ENCODE measurements around the gene HLA-DMA. TPM values are rescaled to one million over a fixed set of nuclear protein-coding genes. Genes with fewer than 3 reads are reported as not detected.

The HLA-DMA gene
- total and polyA plus RNA-seq, 2 of the 13 experiments (the other 11 are each of a cell fraction or from before 2014, with no cell fraction given), result 0.70 to 0.71 TPM

DNA sequence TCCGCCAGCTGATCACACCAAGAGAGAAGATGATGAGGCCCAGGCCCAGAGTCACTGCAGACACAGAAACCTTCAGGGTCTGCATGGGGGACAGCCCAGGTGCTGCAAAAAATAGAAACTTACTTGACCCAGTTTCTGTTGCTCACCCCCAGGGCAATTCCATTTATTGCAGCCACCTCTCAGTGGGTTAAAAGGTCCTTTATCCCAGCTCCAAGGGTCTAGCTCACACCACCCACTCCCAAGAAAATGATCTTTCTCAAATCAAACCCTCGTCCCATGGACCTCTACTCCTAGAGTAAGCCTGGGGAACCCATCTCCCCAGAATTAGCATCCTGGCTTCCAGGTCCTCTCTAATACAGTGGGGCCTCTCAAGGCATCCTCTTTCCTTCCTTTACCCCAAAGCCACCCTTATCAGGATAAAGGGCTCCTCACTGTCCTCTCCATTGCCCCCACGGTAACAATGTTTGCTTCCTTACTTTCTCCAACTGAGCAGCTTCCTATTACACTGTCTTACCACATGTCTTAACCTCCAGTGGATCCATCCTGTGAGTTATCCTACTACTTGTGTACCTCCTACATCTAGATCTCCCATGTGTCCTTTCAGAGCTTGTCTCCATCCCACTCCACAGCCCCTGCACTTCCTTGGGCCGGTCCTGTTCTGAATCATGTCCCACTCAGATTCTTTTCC lies 17.2 kb downstream of the HLA-DMA start:
- no TSS peak for BruUV-seq (replicated peaks)
- ATAC-seq (no peak), FAIRE-seq (no peak), DNase-seq (ENCODE audit: low spot score) (no peak)
- Histone ChIP-seq H3K27me3 (ENCODE audit: control insufficient read depth in 1 of 2, insufficient read depth in 2 of 2, low read length in 2 of 2) (peaks cover 2 to 34% of the 10 kb centered on the region in 2 experiments; a peak in 3 of 5 replicates), H3K79me2 (ENCODE audit: insufficient read depth, low read length) (no peaks in the 10 kb centered on the region), H2AFZ (ENCODE audit: low read length) (no peak overlapping the region), H3K9me3 (ENCODE audit: low read length) (no peaks in the 10 kb centered on the region), H3K9ac (ENCODE audit: insufficient read depth, low read depth, low read length) (no peak overlapping the region), H3K4me2 (ENCODE audit: low read depth, low read length) (no peak overlapping the region), H3K4me1 (ENCODE audit: insufficient read depth, low read length) (peaks cover 16% of the 10 kb centered on the region), H4K20me1 (ENCODE audit: insufficient read depth, low read length) (no peaks in the 10 kb centered on the region), H3K27ac (ENCODE audit: extremely low read length, insufficient read depth, low read length) (no peak overlapping the region), H3K4me3 (replicated peaks in 1 of 3; ENCODE audit: insufficient read depth in 1 of 3, low read depth in 2 of 3, low read length in 3 of 3) (no peak overlapping the region), H3K36me3 (replicated peaks in 1 of 2; ENCODE audit: control insufficient read depth in 1 of 2, insufficient read depth in 2 of 2, low read length in 2 of 2) (no peaks in the 10 kb centered on the region)
- in situ Hi-C loops (cut with HindIII; ENCODE audit: extremely low pct_ligation_motif_present, low pct_unique_long_range_greater_than_20kb) (loop anchor here (5.0 kb wide), 1 partner anchor 47 kb away; no protein-coding TSS in a partner anchor), intact Hi-C loops (cut with micrococcal nuclease; ENCODE audit: unreplicated experiment) (no loop called here)
- 13% methylated on average over 4 of the region's 4 CpGs for WGBS (ENCODE audit: low lambda C conversion rate)
- CTCF ChIA-PET (ENCODE audit: low intra/inter-chr PET ratio, low total read pairs), result interaction anchor here (6.2 kb wide), 1 partner anchor 48 kb away, joined by 103 read pairs; no protein-coding TSS in a partner anchor
- POLR2A ChIA-PET, result interaction anchor here (1.3 kb wide), 1 partner anchor 36 kb away, joined by 3 read pairs; no protein-coding TSS in a partner anchor
- TF ChIP-seq ZFP82 (CRISPR knock-in tag; IDR thresholded peaks at IDR 0.05; ENCODE audit: borderline replicate concordance) (no peak), ZNF235 (CRISPR knock-in tag; IDR thresholded peaks at IDR 0.05; ENCODE audit: borderline replicate concordance) (no peak), ZNF333 (CRISPR knock-in tag; IDR thresholded peaks at IDR 0.05; ENCODE audit: borderline replicate concordance) (no peak), THYN1 (CRISPR knock-in tag; IDR thresholded peaks at IDR 0.05; ENCODE audit: borderline replicate concordance, low read depth) (no peak), KDM5B (CRISPR knock-in tag; IDR thresholded peaks at IDR 0.05; ENCODE audit: borderline replicate concordance) (no peak), ZNF891 (CRISPR knock-in tag; IDR thresholded peaks at IDR 0.05) (no peak), CREB1 (IDR thresholded peaks at IDR 0.05) (no peak), CREB1 (CRISPR knock-in tag; IDR thresholded peaks at IDR 0.05) (no peak), ZNF234 (CRISPR knock-in tag; conservative IDR thresholded peaks at IDR 0.05) (no peak), RNF2 (conservative IDR thresholded peaks at IDR 0.05; ENCODE audit: low read depth) (no peak)
- TF ChIP-seq, protein P1, sequence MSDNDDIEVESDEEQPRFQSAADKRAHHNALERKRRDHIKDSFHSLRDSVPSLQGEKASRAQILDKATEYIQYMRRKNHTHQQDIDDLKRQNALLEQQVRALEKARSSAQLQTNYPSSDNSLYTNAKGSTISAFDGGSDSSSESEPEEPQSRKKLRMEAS (IDR thresholded peaks at IDR 0.05), result no peak
- TF ChIP-seq, protein P2, sequence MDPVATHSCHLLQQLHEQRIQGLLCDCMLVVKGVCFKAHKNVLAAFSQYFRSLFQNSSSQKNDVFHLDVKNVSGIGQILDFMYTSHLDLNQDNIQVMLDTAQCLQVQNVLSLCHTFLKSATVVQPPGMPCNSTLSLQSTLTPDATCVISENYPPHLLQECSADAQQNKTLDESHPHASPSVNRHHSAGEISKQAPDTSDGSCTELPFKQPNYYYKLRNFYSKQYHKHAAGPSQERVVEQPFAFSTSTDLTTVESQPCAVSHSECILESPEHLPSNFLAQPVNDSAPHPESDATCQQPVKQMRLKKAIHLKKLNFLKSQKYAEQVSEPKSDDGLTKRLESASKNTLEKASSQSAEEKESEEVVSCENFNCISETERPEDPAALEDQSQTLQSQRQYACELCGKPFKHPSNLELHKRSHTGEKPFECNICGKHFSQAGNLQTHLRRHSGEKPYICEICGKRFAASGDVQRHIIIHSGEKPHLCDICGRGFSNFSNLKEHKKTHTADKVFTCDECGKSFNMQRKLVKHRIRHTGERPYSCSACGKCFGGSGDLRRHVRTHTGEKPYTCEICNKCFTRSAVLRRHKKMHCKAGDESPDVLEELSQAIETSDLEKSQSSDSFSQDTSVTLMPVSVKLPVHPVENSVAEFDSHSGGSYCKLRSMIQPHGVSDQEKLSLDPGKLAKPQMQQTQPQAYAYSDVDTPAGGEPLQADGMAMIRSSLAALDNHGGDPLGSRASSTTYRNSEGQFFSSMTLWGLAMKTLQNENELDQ (CRISPR knock-in tag; IDR thresholded peaks at IDR 0.05; ENCODE audit: borderline replicate concordance), result no peak
- TF ChIP-seq, protein P3, sequence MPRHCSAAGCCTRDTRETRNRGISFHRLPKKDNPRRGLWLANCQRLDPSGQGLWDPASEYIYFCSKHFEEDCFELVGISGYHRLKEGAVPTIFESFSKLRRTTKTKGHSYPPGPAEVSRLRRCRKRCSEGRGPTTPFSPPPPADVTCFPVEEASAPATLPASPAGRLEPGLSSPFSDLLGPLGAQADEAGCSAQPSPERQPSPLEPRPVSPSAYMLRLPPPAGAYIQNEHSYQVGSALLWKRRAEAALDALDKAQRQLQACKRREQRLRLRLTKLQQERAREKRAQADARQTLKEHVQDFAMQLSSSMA (CRISPR knock-in tag; IDR thresholded peaks at IDR 0.05), result no peak
- TF ChIP-seq, protein P4, sequence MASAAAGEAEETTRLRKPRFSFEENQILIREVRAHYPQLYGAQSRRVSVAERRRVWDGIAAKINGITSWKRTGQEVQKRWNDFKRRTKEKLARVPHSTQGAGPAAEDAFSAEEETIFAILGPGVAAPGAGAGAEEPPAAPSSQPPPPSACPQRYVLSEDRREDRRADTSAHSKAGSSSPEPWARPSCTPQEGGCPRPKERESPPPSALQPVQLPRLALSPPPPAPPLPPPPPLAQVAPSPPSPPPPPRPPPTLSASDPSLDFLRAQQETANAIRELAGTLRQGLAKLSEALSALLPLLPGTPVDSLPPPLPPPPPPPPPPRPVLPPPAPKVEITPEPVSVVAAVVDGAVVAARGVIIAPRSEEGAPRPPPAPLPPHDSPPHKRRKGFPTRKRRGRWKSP (CRISPR knock-in tag; IDR thresholded peaks at IDR 0.05), result no peak
- TF ChIP-seq, protein P5, sequence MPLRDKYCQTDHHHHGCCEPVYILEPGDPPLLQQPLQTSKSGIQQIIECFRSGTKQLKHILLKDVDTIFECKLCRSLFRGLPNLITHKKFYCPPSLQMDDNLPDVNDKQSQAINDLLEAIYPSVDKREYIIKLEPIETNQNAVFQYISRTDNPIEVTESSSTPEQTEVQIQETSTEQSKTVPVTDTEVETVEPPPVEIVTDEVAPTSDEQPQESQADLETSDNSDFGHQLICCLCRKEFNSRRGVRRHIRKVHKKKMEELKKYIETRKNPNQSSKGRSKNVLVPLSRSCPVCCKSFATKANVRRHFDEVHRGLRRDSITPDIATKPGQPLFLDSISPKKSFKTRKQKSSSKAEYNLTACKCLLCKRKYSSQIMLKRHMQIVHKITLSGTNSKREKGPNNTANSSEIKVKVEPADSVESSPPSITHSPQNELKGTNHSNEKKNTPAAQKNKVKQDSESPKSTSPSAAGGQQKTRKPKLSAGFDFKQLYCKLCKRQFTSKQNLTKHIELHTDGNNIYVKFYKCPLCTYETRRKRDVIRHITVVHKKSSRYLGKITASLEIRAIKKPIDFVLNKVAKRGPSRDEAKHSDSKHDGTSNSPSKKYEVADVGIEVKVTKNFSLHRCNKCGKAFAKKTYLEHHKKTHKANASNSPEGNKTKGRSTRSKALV (CRISPR knock-in tag; IDR thresholded peaks at IDR 0.05), result no peak
- TF ChIP-seq, protein P6, sequence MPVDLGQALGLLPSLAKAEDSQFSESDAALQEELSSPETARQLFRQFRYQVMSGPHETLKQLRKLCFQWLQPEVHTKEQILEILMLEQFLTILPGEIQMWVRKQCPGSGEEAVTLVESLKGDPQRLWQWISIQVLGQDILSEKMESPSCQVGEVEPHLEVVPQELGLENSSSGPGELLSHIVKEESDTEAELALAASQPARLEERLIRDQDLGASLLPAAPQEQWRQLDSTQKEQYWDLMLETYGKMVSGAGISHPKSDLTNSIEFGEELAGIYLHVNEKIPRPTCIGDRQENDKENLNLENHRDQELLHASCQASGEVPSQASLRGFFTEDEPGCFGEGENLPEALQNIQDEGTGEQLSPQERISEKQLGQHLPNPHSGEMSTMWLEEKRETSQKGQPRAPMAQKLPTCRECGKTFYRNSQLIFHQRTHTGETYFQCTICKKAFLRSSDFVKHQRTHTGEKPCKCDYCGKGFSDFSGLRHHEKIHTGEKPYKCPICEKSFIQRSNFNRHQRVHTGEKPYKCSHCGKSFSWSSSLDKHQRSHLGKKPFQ (CRISPR knock-in tag; IDR thresholded peaks at IDR 0.05; ENCODE audit: insufficient replicate concordance), result no peak
